NOMO-1 treated with DMSO at 0.1 percent for 48 hours (cell line): ENCODE measurements around the gene CSNK2A1.

Experiments
- DNase-seq: peaks from one replicate; lab custom pipeline; 2025; ENCODE audit not compliant: unreplicated experiment; lab: John Stamatoyannopoulos, UW

Gene CSNK2A1

GRCh38 chr20:432208-432607 lies 111.4 kb downstream of the CSNK2A1 start:
- no peak for DNase-seq

GRCh38 chr20:431012-431904 lies 112.3 kb downstream of the CSNK2A1 start:
- peak; percentile 48 for DNase-seq

GRCh38 chr20:430091-430999 lies 113.2 kb downstream of the CSNK2A1 start:
- no peak for DNase-seq

GRCh38 chr20:428658-429200 lies 114.9 kb downstream of the CSNK2A1 start:
- no peak for DNase-seq

GRCh38 chr20:427849-428657 lies 115.5 kb downstream of the CSNK2A1 start:
- no peak for DNase-seq

- DNase-seq = no peak
Observed at GRCh38 chr20:427401-427800, 116.2 kb downstream of the CSNK2A1 start.

GRCh38 chr20:426566-426965 lies 117.0 kb downstream of the CSNK2A1 start:
- no peak for DNase-seq
